H54 (cell line): Measurements from ENCODE around the gene CLIP1.
"Not testable (repeated sequence)": the region's sequence is repeated elsewhere in the genome, so short reads cannot be mapped to it uniquely, and the experiment has no call there.

Experiments used
- DNase-seq: peaks from one replicate; pipeline ENCODE4 v3.0.0; 2011; ENCODE audit warnings: low spot score, mixed read lengths; ENCODE audit not compliant: insufficient read length
- FAIRE-seq: peaks from 3 replicates; lab custom pipeline; 2011; peaks lifted over from hg19 to GRCh38; lab: Jason Lieb, UNC
- POLR2A ChIP-seq: IDR thresholded peaks from 2 replicates; pipeline ENCODE4 v1.6.1; 2011; ENCODE audit warnings: low read depth, mild to moderate bottlenecking, low read length

Gene CLIP1

GRCh38 chr12:122265886-122266229, 156.6 kb downstream of the CLIP1 start:
- peak; percentile 42 for DNase-seq
- TF ChIP-seq POLR2A = no peak
- no peak for FAIRE-seq

- no peak for FAIRE-seq
- no peak for DNase-seq
- no peak for TF ChIP-seq POLR2A
These were observed 157.0 kb downstream of the CLIP1 start for GRCh38 chr12:122265476-122265875.

DNA sequence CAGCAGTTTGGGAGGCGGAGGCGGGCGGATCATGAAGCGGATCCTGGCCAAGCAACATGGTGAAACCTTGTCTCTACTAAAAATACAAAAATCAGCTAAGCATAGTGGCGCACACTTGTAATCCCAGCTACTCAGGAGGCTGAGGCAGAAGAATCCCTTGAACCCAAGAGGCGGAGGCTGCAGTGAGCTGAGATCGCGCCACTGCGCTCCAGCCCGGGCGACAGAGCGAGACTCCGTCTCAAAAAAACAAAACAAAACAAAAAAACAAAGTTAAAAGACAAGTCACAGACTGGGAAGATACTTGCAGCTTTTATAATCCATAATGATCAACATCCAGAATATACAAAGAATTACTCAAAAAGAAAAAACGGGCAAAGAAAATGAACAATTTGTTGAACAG, 161.7 kb downstream of the CLIP1 start:
- not testable (repeated sequence) for DNase-seq, FAIRE-seq

DNA sequence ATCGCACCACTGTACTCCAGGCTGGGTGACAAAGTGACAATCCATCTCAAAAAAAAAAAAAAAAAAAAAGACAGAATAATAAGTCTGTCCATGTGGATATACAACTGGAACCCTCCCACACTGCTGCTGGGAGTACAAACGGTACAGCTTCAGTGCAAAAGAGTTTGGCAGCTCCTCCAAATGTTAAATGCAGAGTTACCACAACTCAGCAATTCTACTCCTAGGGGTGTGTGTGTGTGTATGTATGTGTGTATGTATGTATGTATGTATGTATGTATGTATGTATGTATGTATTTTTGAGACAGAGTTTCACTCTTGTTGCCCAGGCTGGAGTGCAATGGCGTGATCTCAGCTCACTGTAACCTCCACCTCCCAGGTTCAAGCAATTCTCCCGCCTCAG, 163.5 kb downstream of the CLIP1 start:
- FAIRE-seq, DNase-seq: not testable (repeated sequence)

DNA sequence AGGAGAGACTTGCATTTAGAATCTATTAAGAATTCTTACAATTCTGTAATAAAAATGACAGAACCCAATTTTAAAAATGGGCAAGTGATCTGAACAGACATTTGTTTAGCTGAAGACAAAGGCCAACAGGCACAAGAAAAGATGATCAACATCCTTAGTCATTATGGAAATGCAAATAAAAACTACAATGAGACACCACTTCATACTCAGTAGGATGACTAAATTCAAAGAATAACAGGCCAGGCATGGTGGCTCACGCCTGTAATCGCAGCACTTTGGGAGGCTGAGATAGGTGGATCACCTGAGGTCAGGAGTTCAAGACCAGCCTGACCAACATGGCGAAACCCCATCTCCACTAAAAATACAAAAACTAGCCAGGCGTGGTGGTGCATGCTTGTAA, 164.0 kb downstream of the CLIP1 start:
- DNase-seq, FAIRE-seq: not testable (repeated sequence)

- no peak for DNase-seq
- FAIRE-seq = no peak
- no peak for TF ChIP-seq POLR2A
These were observed 171.9 kb downstream of the CLIP1 start for GRCh38 chr12:122250536-122250935.

DNA sequence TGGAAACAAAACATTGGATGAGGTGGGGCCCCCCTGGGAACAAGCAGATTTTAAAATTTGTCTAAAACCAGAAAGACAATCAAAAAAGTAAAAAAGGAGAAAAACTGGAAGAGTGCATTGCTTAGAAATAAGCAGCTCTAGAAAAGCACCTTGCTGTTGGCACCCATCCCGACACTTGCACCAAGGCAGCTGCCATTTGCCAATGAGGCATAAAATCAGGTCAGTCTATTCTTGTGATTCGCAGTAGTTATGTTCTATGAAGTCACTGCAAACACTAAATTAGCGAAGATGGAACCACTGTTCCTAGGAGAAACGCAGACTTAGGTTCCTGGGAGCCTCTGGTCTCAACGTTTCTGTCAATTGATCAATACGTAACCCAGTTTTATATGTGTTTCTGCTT, 172.4 kb downstream of the CLIP1 start:
- no peak for DNase-seq
- no peak for TF ChIP-seq POLR2A
- FAIRE-seq = no peak

DNA sequence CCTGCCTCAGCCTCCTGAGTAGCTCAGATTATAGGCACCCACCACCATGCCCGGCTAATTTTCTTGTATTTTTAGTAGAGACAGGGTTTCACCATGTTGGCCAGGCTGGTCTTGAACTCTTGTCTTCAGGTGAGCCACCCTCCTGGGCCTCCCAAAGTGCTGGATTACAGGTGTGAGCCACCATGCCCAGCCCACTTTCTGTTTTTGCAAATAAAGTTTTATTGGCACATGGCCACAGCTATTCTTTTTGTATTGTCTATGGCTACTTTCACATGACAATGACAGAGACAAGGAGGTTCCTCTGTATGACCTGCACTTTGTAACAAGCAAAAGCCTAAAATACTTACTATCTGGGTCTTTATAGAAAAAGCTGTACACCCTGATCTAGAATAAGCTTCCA, 176.9 kb downstream of the CLIP1 start:
- FAIRE-seq (no peak), DNase-seq (no peak)
- no peak for TF ChIP-seq POLR2A

- FAIRE-seq (no peak), DNase-seq (no peak)
- TF ChIP-seq POLR2A = no peak
These were observed 177.7 kb downstream of the CLIP1 start for GRCh38 chr12:122244565-122245371.

DNA sequence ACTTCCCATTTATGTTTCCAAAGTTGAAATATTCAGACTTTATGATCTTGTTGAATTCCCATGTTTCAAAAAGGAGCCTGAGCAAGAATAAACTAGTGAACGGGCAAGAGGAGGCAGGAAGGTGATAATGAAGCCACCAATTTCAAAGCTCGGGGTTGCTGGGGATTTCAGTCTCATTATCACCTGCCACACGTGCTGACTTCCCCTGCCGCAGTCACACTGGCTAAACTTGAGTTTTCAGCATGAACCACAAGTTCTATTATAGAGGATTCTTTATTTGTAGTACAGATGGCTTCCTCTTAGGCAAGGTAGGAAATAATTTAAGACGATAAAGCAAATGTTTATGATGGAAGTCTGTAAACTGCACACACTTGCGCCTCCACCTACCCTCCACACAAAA, 178.5 kb downstream of the CLIP1 start:
- no peak for FAIRE-seq
- DNase-seq = no peak
- TF ChIP-seq POLR2A = no peak

GRCh38 chr12:122238861-122239260, 183.6 kb downstream of the CLIP1 start:
- DNase-seq = no peak
- no peak for TF ChIP-seq POLR2A
- no peak for FAIRE-seq

- DNase-seq = no peak
- no peak for FAIRE-seq
- TF ChIP-seq POLR2A = no peak
These were observed 186.7 kb downstream of the CLIP1 start for GRCh38 chr12:122235741-122236140.

DNA sequence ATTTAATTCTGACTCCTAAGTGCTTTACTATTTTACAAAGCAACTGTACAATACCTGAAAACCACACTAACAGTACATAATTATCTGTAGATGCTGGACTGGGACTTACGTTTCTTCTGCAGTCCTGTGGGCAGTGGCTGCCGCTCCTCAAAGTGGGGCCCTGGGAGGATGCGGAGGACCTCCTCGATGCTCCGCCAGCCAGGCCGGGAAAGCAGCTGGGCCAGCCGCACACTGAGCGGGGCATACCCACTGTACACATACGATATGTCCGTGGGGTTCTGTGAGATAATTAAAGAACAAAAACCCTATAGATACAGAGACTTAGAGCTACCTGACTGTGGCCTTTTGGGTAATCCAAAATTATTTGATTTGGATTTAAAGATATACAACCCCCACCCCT, 189.8 kb downstream of the CLIP1 start:
- no peak for DNase-seq
- TF ChIP-seq POLR2A = no peak
- no peak for FAIRE-seq

GRCh38 chr12:122230798-122231197, 191.7 kb downstream of the CLIP1 start:
- no peak for TF ChIP-seq POLR2A
- DNase-seq (no peak), FAIRE-seq (no peak)

- DNase-seq = no peak
- no peak for TF ChIP-seq POLR2A
- FAIRE-seq = no peak
These were observed 194.4 kb downstream of the CLIP1 start for GRCh38 chr12:122228092-122228491.
